Uterus (tissue), 2 donors: Measurements from ENCODE around the gene RIT2.

ENCODE experiments used
- CTCF ChIP-seq, 4 experiments: fragments of 200-600 bp in 2 of 4; fragments of 450-650 bp in 2 of 4; sonication (generic) in 2 of 4; IDR thresholded peaks; one replicate each; pipeline ENCODE4 v1.5.1; 2016 to 2019; ENCODE audit warnings: antibody characterized with exemption in 4 of 4, mild to moderate bottlenecking in 2 of 4, moderate library complexity in 1 of 4
- POLR2A ChIP-seq, 2 donors: fragments of 450-650 bp; IDR thresholded peaks; one replicate each; pipeline ENCODE4 v1.6.1; 2016; ENCODE audit warnings: antibody characterized with exemption in 2 of 2, mild to moderate bottlenecking in 1 of 2, moderate library complexity in 1 of 2

- TF ChIP-seq CTCF (IDR thresholded peaks at IDR 0.05) (no peak), POLR2A (IDR thresholded peaks at IDR 0.05) (no peak)
Measured at GRCh38 chr18:42920621-42921020, 194.9 kb downstream of the RIT2 start.
